Panc1 (cell line): ENCODE results near the gene NOP56.

Experiments
- CTCF ChIP-seq: fragments of 450-650 bp; IDR thresholded peaks from 2 replicates; pipeline ENCODE4 v1.5.1; 2017; ENCODE audit warnings: mild to moderate bottlenecking
- POLR2AphosphoS5 ChIP-seq: IDR thresholded peaks from 2 replicates; pipeline ENCODE4 v1.6.1; 2012; ENCODE audit warnings: mild to moderate bottlenecking, low read depth, low read length, moderate library complexity
- TF ChIP-seq, protein P1 (sequence below), 2 experiments: IDR thresholded peaks; 2 replicates each; pipeline ENCODE4 v1.6.1; 2011 to 2012; ENCODE audit warnings: low read depth in 2 of 2, control low read depth in 1 of 2, low read length in 1 of 2, mild to moderate bottlenecking in 1 of 2, moderate library complexity in 1 of 2; ENCODE audit not compliant: insufficient read depth in 1 of 2

DNA sequence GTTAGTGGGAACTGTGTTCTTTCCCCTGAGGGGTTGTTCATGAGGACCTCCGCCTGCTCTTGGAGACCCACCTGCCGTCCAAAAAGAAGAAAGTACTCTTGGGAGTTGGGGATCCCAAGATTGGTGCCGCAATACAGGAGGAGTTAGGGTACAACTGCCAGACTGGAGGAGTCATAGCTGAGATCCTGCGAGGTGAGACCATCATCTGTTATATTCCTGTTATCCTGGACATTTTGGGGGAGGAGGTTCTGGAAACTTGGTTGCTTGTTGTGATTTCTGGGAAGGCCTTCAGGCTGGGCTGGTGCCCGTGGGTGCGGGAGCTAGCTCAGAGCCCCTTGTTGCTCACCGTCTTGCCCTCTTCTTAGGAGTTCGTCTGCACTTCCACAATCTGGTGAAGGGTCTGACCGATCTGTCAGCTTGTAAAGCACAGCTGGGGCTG, 2.0 kb downstream of the NOP56 start:
- TF ChIP-seq POLR2AphosphoS5 (no peak), CTCF (no peak)
- TF ChIP-seq, protein P1, sequence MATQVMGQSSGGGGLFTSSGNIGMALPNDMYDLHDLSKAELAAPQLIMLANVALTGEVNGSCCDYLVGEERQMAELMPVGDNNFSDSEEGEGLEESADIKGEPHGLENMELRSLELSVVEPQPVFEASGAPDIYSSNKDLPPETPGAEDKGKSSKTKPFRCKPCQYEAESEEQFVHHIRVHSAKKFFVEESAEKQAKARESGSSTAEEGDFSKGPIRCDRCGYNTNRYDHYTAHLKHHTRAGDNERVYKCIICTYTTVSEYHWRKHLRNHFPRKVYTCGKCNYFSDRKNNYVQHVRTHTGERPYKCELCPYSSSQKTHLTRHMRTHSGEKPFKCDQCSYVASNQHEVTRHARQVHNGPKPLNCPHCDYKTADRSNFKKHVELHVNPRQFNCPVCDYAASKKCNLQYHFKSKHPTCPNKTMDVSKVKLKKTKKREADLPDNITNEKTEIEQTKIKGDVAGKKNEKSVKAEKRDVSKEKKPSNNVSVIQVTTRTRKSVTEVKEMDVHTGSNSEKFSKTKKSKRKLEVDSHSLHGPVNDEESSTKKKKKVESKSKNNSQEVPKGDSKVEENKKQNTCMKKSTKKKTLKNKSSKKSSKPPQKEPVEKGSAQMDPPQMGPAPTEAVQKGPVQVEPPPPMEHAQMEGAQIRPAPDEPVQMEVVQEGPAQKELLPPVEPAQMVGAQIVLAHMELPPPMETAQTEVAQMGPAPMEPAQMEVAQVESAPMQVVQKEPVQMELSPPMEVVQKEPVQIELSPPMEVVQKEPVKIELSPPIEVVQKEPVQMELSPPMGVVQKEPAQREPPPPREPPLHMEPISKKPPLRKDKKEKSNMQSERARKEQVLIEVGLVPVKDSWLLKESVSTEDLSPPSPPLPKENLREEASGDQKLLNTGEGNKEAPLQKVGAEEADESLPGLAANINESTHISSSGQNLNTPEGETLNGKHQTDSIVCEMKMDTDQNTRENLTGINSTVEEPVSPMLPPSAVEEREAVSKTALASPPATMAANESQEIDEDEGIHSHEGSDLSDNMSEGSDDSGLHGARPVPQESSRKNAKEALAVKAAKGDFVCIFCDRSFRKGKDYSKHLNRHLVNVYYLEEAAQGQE (IDR thresholded peaks at IDR 0.05; ENCODE audit: insufficient read depth in 1 of 2, low read depth in 2 of 2, low read length in 1 of 2), result no peak
